MM.1S (cell line): Measurements from ENCODE around the gene REX1BD.

Experiments used
- EZH2 ChIP-seq: fragments of 300-600 bp; sonication (generic); optimal IDR thresholded peaks from 2 replicates; pipeline ENCODE3; 2017; ENCODE audit warnings: low read depth, mild to moderate bottlenecking, antibody characterized with exemption, low read length, mixed read lengths
- EZH2phosphoT487 ChIP-seq: fragments of 300-600 bp; sonication (generic); IDR thresholded peaks from 2 replicates; pipeline ENCODE4 v1.6.1; 2018; ENCODE audit warnings: antibody characterized with exemption, low read length
- TF ChIP-seq, protein P1 (sequence below): fragments of 300-600 bp; sonication (generic); IDR thresholded peaks from 2 replicates; pipeline ENCODE4 v1.5.1; 2016; ENCODE audit warnings: antibody characterized with exemption, low read length, mixed read lengths

- TF ChIP-seq EZH2phosphoT487 (no peak), EZH2 (no peak)
- TF ChIP-seq, protein P1, sequence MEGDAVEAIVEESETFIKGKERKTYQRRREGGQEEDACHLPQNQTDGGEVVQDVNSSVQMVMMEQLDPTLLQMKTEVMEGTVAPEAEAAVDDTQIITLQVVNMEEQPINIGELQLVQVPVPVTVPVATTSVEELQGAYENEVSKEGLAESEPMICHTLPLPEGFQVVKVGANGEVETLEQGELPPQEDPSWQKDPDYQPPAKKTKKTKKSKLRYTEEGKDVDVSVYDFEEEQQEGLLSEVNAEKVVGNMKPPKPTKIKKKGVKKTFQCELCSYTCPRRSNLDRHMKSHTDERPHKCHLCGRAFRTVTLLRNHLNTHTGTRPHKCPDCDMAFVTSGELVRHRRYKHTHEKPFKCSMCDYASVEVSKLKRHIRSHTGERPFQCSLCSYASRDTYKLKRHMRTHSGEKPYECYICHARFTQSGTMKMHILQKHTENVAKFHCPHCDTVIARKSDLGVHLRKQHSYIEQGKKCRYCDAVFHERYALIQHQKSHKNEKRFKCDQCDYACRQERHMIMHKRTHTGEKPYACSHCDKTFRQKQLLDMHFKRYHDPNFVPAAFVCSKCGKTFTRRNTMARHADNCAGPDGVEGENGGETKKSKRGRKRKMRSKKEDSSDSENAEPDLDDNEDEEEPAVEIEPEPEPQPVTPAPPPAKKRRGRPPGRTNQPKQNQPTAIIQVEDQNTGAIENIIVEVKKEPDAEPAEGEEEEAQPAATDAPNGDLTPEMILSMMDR = no peak
Measured at GRCh38 chr19:18539372-18539771, 49.2 kb upstream of the REX1BD start.
